ENCODE data around the gene RNF121. TPM values are rescaled to one million over a fixed set of nuclear protein-coding genes. Genes with fewer than 3 reads are reported as not detected.

RNF121 gene
- total RNA-seq, 2 experiments from 2014 or later = 24.6 to 28.1 TPM

DNA sequence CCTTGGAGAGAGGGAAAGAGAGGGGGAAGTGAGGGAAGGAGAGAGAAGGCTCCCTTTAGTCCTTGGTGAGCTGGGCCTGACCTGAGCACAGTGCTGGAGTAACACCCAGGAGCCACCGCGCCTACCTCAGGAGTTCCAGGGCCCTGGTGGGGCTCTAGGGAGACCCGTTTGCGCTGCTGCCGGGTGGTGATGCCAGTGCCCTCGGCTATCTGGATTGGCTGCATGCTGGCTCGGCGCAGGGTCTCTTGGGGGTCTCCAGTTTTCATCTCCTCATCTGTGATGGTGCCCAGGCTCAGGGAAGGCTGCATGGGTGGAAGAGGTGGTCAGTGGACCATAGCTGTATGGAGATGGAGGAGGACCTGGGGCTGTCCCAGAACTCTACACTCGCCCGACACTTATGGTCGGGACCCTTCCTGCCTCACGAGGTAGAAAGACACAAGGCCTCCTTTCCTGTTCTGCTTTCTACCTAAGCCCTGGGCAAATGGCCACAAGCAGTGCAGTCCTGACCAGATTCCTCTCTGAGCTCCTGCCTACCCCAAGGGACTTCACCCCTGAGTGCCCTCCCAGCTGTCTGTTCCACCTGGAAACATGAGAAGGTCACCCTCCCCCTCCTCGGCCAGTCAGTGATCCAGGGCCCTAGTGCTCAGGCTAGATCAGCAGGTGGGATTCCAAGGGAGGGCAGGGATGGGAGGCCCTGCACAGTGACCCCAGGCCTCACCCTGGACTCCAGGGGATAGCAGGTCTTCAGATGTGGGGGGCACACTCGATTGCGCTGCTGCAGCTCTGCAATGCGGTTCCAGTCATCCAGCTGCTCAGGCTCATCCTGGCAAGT lies 75.9 kb downstream of the RNF121 start:
- no peaks in the 10 kb centered on the region for H3K4me1 ChIP-seq (ENCODE audit: insufficient read depth, low read length, poor library complexity, severe bottlenecking)
- no peaks in the 10 kb centered on the region for H3K79me2 ChIP-seq (ENCODE audit: insufficient read depth, low read depth, low read length)
- TF ChIP-seq, protein P1, sequence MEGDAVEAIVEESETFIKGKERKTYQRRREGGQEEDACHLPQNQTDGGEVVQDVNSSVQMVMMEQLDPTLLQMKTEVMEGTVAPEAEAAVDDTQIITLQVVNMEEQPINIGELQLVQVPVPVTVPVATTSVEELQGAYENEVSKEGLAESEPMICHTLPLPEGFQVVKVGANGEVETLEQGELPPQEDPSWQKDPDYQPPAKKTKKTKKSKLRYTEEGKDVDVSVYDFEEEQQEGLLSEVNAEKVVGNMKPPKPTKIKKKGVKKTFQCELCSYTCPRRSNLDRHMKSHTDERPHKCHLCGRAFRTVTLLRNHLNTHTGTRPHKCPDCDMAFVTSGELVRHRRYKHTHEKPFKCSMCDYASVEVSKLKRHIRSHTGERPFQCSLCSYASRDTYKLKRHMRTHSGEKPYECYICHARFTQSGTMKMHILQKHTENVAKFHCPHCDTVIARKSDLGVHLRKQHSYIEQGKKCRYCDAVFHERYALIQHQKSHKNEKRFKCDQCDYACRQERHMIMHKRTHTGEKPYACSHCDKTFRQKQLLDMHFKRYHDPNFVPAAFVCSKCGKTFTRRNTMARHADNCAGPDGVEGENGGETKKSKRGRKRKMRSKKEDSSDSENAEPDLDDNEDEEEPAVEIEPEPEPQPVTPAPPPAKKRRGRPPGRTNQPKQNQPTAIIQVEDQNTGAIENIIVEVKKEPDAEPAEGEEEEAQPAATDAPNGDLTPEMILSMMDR (conservative IDR thresholded peaks at IDR 0.05; ENCODE audit: low read length) = no peak
- no peak for TF ChIP-seq EZH2phosphoT487 (IDR thresholded peaks at IDR 0.05; ENCODE audit: borderline replicate concordance, low read depth, low read length)
- no peaks in the 10 kb centered on the region for H3K9me3 ChIP-seq (ENCODE audit: low read length)
- no peak for DNase-seq (ENCODE audit: low spot score)
- H3K4me2 ChIP-seq (ENCODE audit: low read length) = no peak overlapping the region
- H3K36me3 ChIP-seq (ENCODE audit: insufficient read depth, low read length) = peaks cover 81% of the 10 kb centered on the region
- H3K4me3 ChIP-seq (ENCODE audit: low read depth, low read length, poor library complexity, severe bottlenecking) = no peak overlapping the region
- intact Hi-C loops (cut with micrococcal nuclease; ENCODE audit: unreplicated experiment) = no loop called here
- no peak overlapping the region for H2AFZ ChIP-seq (ENCODE audit: low read length)
- no peaks in the 10 kb centered on the region for H4K20me1 ChIP-seq (ENCODE audit: insufficient read depth, low read length)
- H3K9me2 ChIP-seq (ENCODE audit: insufficient read depth, low read length) = no peaks in the 10 kb centered on the region
- BruUV-seq (replicated peaks) = no TSS peak
- no peak overlapping the region for H3K27ac ChIP-seq (ENCODE audit: low read depth, low read length, poor library complexity, severe bottlenecking)
- POLR2A ChIA-PET = no interaction called here
- CTCF ChIA-PET (ENCODE audit: unreplicated experiment) = no interaction called here

DNA sequence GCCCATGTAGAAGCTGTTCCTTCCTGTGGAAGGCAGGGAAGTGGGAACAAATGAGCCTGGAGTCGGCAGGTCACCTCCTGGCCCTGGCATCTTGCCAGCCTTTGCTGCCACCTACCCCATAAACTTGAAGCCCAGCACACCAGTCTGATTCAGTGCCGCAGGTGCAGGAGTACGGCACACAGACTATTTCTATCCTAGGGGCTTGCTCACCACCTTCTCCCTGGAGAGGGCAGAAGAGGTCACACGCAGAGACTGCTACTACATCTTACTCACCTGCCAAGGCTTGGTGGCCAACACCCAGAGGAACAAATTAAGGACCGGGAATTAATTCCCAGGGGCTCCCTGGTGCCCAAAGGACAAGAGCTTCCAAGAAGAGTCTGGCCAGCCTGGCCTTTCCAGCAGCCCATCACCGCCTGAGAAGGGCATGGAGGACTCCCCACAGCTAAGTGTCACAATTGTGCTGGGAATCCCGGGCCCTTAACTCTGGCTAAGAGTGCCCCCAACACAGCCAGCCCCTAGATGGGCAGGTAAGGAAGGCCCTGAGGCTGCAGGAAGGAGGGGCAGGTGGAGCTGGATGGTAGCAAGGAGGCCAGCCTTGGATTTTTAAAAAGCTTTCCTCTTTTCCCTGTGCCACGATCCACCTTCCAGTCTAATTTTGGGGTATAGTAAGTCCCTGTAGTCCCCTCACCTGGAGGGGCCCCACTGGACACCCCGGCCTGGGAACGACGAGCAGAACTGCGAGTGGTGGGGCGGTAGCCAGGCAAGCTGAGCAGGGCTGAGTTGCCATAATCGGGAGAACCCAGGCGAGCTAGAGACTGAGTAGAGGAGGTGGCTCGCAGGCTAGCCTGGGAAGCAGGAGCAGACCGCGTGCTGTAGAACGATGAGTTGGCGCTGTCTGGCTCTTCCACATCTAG lies 76.8 kb downstream of the RNF121 start:
- Histone ChIP-seq H3K4me3 (ENCODE audit: low read depth, low read length, poor library complexity, severe bottlenecking) (no peak overlapping the region), H3K27ac (ENCODE audit: low read depth, low read length, poor library complexity, severe bottlenecking) (no peak overlapping the region), H3K79me2 (ENCODE audit: insufficient read depth, low read depth, low read length) (no peaks in the 10 kb centered on the region), H3K4me2 (ENCODE audit: low read length) (no peak overlapping the region), H2AFZ (ENCODE audit: low read length) (no peak overlapping the region), H3K9me3 (ENCODE audit: low read length) (no peaks in the 10 kb centered on the region), H3K36me3 (ENCODE audit: insufficient read depth, low read length) (peaks cover 87% of the 10 kb centered on the region), H3K4me1 (ENCODE audit: insufficient read depth, low read length, poor library complexity, severe bottlenecking) (no peaks in the 10 kb centered on the region), H3K9me2 (ENCODE audit: insufficient read depth, low read length) (no peaks in the 10 kb centered on the region), H4K20me1 (ENCODE audit: insufficient read depth, low read length) (no peaks in the 10 kb centered on the region)
- BruUV-seq (replicated peaks) = no TSS peak
- no peak for TF ChIP-seq EZH2phosphoT487 (IDR thresholded peaks at IDR 0.05; ENCODE audit: borderline replicate concordance, low read depth, low read length)
- TF ChIP-seq, protein P1 (conservative IDR thresholded peaks at IDR 0.05; ENCODE audit: low read length) = no peak
- intact Hi-C loops (cut with micrococcal nuclease; ENCODE audit: unreplicated experiment) = no loop called here
- no peak for DNase-seq (ENCODE audit: low spot score)
- ChIA-PET CTCF (ENCODE audit: unreplicated experiment) (no interaction called here), POLR2A (interaction anchor here (0.6 kb wide), 1 partner anchor 1726 kb away, joined by 3 read pairs; no protein-coding TSS in a partner anchor)
